GM12874 (cell line): ENCODE results near the gene SSBP3.

Experiments
- TF ChIP-seq, protein P1 (sequence below): IDR thresholded peaks from 2 replicates; pipeline ENCODE4 v1.5.1; 2011; ENCODE audit warnings: low read depth, mild to moderate bottlenecking, control low read depth, low read length, moderate library complexity; ENCODE audit not compliant: insufficient read depth

The SSBP3 gene

DNA sequence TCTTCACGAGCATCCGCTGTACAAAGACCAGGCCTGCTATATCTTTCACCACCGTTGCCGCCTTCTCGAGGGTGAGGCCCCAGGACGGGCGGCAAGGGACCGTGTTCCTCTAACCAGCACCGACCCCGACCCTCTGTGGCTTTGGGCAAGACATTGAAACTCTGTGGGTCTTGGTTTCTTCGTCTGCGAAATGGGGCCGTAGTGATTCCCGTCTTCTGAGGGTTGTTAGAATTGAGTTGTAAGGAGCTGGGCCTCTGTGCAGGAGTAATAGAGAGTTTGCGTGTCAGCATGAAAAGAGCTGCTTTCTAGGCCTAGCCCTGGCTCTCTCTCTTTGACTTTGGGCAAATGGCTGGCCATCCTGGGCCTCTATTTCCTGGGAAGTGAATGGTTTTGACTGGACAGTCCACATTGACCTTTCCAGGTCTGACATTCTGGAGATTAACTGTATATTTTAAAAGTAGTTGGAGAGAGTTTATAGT is 205.6 kb downstream of the SSBP3 start:
- TF ChIP-seq, protein P1, sequence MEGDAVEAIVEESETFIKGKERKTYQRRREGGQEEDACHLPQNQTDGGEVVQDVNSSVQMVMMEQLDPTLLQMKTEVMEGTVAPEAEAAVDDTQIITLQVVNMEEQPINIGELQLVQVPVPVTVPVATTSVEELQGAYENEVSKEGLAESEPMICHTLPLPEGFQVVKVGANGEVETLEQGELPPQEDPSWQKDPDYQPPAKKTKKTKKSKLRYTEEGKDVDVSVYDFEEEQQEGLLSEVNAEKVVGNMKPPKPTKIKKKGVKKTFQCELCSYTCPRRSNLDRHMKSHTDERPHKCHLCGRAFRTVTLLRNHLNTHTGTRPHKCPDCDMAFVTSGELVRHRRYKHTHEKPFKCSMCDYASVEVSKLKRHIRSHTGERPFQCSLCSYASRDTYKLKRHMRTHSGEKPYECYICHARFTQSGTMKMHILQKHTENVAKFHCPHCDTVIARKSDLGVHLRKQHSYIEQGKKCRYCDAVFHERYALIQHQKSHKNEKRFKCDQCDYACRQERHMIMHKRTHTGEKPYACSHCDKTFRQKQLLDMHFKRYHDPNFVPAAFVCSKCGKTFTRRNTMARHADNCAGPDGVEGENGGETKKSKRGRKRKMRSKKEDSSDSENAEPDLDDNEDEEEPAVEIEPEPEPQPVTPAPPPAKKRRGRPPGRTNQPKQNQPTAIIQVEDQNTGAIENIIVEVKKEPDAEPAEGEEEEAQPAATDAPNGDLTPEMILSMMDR = no peak

DNA sequence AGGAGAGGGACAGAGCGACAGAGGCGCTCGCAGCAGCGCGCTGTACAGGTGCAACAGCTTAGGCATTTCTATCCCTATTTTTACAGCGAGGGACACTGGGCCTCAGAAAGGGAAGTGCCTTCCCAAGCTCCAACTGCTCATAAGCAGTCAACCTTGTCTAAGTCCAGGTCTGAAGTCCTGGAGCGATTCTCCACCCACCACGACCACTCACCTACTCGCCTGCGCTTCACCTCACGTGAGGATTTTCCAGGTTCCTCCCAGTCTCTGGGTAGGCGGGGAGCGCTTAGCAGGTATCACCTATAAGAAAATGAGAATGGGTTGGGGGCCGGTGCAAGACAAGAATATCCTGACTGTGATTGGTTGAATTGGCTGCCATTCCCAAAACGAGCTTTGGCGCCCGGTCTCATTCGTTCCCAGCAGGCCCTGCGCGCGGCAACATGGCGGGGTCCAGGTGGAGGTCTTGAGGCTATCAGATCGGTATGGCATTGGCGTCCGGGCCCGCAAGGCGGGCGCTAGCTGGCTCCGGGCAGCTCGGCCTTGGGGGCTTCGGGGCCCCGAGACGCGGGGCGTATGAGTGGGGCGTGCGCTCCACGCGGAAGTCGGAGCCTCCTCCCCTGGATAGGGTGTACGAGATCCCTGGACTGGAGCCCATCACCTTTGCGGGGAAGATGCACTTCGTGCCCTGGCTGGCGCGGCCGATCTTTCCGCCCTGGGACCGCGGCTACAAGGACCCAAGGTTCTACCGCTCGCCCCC is 206.3 kb downstream of the SSBP3 start, which contains the start of the genes CYB5RL and MRPL37:
TSS of gene CYB5RL (minus strand) at position 266 of the 754 bp plus-strand sequence. CDS start 4,414 bp downstream, outside the sequence.
TSS of gene MRPL37 (plus strand) at position 403 of the 754 bp plus-strand sequence. CDS start at position 480, 77 bp downstream.
- TF ChIP-seq, protein P1 = no peak

DNA sequence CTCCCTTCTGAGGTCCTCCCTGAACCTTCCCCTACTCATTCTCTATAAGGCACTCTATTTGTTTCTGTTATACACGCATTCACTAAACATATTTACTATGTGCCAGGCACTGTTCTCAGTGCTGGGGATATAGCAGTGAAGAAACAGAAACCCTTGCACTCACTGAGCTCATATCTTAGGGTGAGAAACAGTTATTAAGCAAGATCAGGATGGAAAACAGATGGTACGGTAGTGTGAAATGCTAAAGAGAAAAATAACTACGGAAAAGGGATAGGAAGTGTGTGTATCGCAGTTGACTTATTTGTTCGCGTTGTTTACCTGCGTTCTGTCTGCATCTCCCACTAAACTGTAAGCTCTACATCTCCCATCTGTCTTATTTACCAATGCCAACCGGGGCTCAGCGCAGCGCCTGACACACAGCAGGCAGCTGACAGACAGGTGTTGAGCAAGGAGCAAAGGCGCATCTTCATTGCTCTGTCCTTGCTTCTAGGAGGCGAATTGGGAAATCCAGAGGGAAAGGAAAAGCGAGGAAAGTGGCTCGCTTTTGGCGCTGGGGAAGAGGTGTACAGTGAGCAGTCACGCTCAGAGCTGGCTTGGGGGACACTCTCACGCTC is 206.9 kb downstream of the SSBP3 start:
- TF ChIP-seq, protein P1 = no peak

DNA sequence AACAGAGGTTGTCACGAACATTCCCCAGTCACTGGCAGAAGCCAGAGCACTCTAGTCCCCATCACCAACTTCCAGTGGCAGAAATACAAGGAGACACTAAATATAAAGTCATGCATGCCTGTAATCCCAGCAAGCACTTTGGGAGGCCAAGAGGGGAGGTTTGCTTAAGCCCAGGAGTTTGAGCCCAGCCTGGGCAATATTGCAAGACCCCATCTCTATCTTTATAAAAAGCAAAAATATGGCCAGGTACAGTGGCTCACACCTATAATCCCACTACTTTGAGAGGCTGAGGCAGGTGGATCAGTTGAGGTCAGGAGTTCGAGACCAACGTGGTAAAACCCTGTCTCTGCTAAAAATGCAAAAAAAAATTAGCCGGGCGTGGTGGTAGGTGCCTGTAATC is 212.7 kb downstream of the SSBP3 start:
- TF ChIP-seq, protein P1 = no peak

DNA sequence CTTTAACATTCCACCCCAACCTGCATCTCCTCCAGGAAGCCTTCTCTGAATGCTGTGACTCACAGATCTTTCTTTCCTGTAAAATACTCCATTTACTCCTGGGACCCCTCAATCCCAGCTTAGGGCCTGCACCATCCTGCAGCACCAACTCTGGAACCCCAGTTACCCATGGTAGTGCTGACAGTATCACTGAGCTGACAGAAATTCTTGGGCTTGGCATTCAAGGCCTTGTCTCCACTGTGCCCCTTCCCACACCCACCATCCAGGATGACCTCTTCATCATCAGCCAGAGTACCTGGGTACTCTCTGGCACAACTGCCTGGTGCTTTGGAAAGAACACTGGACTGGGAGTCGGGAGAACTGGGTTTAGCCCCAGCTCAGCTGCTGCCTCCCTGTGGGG is 214.7 kb downstream of the SSBP3 start:
- TF ChIP-seq, protein P1 = no peak

DNA sequence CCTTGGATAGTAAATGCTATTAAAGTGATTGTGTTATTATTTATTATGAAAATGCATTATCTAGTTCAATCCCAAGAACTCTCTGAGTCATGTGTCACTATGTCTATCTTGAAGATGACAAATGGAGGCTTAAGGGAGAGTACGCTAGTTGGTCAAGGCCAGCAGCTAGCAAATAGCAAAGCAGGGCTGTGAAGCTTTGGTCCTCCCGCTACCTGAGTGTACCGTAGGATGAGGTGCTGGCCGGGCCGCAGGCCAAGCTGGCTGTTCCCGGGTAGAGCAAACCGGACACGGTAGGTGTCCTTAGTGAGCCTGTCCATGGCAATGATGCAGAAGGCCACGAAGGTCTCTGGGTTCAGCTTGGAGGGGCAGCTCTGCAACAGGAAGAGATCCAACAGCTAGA is 215.7 kb downstream of the SSBP3 start:
- TF ChIP-seq, protein P1 = no peak

DNA sequence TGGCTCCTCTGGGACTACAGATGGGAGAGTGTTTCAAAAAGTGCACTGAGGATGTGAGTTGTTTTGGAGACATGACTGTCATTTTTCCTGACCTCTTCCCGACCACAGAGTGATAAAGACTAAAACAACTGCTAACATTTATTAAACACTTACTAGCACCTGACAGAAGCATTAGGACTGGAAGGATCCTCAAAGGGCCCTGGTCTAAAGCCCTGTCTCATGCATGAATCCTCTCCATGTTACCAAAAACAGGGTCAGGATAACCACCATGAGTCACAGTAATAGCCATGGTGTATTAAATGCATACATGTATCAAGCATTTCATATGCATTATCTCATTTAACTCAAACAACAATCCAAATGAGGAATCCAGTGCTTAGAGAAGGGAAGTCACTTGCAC is 217.9 kb downstream of the SSBP3 start:
- TF ChIP-seq, protein P1 = no peak
